ENCODE data around the gene HNRNPU.

Gene HNRNPU

GRCh38 chr1:244840219-244840794, 24.0 kb downstream of the HNRNPU start (continued):
- TF ChIP-seq PRDM10 (tag by site-specific recombination; IDR thresholded peaks at IDR 0.05) (peak; percentile 39; the same call in 1 of the 2 replicates), ZSCAN30 (tag by site-specific recombination; IDR thresholded peaks at IDR 0.05) (0 out of 2 replicates have a peak, but pooled peaks have one; percentile 30), ATF2 (tag by site-specific recombination; IDR thresholded peaks at IDR 0.05; ENCODE audit: low read depth) (no peak), IKZF3 (tag by site-specific recombination; IDR thresholded peaks at IDR 0.05) (peak; percentile 54)
- TF ChIP-seq, protein P1, sequence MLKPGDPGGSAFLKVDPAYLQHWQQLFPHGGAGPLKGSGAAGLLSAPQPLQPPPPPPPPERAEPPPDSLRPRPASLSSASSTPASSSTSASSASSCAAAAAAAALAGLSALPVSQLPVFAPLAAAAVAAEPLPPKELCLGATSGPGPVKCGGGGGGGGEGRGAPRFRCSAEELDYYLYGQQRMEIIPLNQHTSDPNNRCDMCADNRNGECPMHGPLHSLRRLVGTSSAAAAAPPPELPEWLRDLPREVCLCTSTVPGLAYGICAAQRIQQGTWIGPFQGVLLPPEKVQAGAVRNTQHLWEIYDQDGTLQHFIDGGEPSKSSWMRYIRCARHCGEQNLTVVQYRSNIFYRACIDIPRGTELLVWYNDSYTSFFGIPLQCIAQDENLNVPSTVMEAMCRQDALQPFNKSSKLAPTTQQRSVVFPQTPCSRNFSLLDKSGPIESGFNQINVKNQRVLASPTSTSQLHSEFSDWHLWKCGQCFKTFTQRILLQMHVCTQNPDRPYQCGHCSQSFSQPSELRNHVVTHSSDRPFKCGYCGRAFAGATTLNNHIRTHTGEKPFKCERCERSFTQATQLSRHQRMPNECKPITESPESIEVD (tag by site-specific recombination; IDR thresholded peaks at IDR 0.05): peak; percentile 48
- TF ChIP-seq, protein P2, sequence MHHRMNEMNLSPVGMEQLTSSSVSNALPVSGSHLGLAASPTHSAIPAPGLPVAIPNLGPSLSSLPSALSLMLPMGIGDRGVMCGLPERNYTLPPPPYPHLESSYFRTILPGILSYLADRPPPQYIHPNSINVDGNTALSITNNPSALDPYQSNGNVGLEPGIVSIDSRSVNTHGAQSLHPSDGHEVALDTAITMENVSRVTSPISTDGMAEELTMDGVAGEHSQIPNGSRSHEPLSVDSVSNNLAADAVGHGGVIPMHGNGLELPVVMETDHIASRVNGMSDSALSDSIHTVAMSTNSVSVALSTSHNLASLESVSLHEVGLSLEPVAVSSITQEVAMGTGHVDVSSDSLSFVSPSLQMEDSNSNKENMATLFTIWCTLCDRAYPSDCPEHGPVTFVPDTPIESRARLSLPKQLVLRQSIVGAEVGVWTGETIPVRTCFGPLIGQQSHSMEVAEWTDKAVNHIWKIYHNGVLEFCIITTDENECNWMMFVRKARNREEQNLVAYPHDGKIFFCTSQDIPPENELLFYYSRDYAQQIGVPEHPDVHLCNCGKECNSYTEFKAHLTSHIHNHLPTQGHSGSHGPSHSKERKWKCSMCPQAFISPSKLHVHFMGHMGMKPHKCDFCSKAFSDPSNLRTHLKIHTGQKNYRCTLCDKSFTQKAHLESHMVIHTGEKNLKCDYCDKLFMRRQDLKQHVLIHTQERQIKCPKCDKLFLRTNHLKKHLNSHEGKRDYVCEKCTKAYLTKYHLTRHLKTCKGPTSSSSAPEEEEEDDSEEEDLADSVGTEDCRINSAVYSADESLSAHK (tag by site-specific recombination; IDR thresholded peaks at IDR 0.05): no peak

GRCh38 chr1:244839656-244840055, 24.7 kb downstream of the HNRNPU start:
- H3K4me3 ChIP-seq (ENCODE audit: low read depth, low read length): no peak overlapping the region
- ChIA-PET POLR2A (interaction anchor here (0.6 to 1.4 kb wide), 4 partner anchors 24 to 781 kb away, joined by 3 to 6 read pairs (median 3); a partner anchor contains a TSS), CTCF (interaction anchor here (0.6 to 1.8 kb wide), 4 partner anchors 22 to 236 kb away, joined by 3 to 6 read pairs (median 4); no protein-coding TSS in a partner anchor)
- peaks cover 31 to 60% of the 10 kb centered on the region in 2 experiments for H3K36me3 ChIP-seq (ENCODE audit: control insufficient read depth in 2 of 2, insufficient read depth in 1 of 2, low read length in 2 of 2)
- H3K27ac ChIP-seq (ENCODE audit: extremely low read depth, low read depth, low read length): no peak overlapping the region
- no peaks in the 10 kb centered on the region for H3K9me3 ChIP-seq (ENCODE audit: control insufficient read depth, insufficient read depth, low read depth, low read length)
- peaks cover 10% of the 10 kb centered on the region; the same call in 1 of the 2 replicates for H3K4me1 ChIP-seq (ENCODE audit: control insufficient read depth, insufficient read depth, low read length)
- TF ChIP-seq EGR2 (tag by site-specific recombination; IDR thresholded peaks at IDR 0.05; ENCODE audit: low read depth) (no peak), KLF9 (tag by site-specific recombination; IDR thresholded peaks at IDR 0.05; ENCODE audit: low read depth) (no peak), ZNF677 (tag by site-specific recombination; IDR thresholded peaks at IDR 0.05) (no peak), ZNF366 (tag by site-specific recombination; conservative IDR thresholded peaks at IDR 0.05) (no peak), SCRT2 (tag by site-specific recombination; IDR thresholded peaks at IDR 0.05) (no peak), KLF8 (tag by site-specific recombination; IDR thresholded peaks at IDR 0.05) (0 out of 2 replicates have a peak, but pooled peaks have one; percentile 10), ZNF791 (tag by site-specific recombination; IDR thresholded peaks at IDR 0.05) (no peak), ZNF2 (tag by site-specific recombination; IDR thresholded peaks at IDR 0.05) (no peak), SP7 (tag by site-specific recombination; IDR thresholded peaks at IDR 0.05) (peak; percentile 36; the same call in 1 of the 2 replicates), ZNF777 (tag by site-specific recombination; IDR thresholded peaks at IDR 0.05; ENCODE audit: borderline replicate concordance) (no peak), ZNF629 (tag by site-specific recombination; IDR thresholded peaks at IDR 0.05) (0 out of 2 replicates have a peak, but pooled peaks have one; percentile 12), ZNF621 (tag by site-specific recombination; IDR thresholded peaks at IDR 0.05) (no peak)
- TF ChIP-seq, protein P3, sequence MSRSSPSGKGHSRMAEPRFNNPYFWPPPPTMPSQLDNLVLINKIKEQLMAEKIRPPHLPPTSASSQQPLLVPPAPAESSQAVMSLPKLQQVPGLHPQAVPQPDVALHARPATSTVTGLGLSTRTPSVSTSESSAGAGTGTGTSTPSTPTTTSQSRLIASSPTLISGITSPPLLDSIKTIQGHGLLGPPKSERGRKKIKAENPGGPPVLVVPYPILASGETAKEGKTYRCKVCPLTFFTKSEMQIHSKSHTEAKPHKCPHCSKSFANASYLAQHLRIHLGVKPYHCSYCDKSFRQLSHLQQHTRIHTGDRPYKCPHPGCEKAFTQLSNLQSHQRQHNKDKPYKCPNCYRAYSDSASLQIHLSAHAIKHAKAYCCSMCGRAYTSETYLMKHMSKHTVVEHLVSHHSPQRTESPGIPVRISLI (tag by site-specific recombination; IDR thresholded peaks at IDR 0.05): no peak
- TF ChIP-seq, protein P4, sequence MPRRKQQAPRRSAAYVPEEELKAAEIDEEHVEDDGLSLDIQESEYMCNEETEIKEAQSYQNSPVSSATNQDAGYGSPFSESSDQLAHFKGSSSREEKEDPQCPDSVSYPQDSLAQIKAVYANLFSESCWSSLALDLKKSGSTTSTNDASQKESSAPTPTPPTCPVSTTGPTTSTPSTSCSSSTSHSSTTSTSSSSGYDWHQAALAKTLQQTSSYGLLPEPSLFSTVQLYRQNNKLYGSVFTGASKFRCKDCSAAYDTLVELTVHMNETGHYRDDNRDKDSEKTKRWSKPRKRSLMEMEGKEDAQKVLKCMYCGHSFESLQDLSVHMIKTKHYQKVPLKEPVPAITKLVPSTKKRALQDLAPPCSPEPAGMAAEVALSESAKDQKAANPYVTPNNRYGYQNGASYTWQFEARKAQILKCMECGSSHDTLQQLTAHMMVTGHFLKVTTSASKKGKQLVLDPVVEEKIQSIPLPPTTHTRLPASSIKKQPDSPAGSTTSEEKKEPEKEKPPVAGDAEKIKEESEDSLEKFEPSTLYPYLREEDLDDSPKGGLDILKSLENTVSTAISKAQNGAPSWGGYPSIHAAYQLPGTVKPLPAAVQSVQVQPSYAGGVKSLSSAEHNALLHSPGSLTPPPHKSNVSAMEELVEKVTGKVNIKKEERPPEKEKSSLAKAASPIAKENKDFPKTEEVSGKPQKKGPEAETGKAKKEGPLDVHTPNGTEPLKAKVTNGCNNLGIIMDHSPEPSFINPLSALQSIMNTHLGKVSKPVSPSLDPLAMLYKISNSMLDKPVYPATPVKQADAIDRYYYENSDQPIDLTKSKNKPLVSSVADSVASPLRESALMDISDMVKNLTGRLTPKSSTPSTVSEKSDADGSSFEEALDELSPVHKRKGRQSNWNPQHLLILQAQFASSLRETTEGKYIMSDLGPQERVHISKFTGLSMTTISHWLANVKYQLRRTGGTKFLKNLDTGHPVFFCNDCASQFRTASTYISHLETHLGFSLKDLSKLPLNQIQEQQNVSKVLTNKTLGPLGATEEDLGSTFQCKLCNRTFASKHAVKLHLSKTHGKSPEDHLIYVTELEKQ (tag by site-specific recombination; IDR thresholded peaks at IDR 0.05; ENCODE audit: borderline replicate concordance): no peak
